Measurements from ENCODE around the gene POMC. TPM values are rescaled to one million over a fixed set of nuclear protein-coding genes. Genes with fewer than 3 reads are reported as not detected.

The POMC gene
- total RNA-seq, 4 donors from 2014 or later: 1.6 to 32.9 (median 5.2) TPM

GRCh38 chr2:25176541-25177181, 8.3 kb upstream of the POMC start:
- H3K27ac ChIP-seq: no peak overlapping the region
- H3K9me3 ChIP-seq: no peaks in the 10 kb centered on the region
- H3K36me3 ChIP-seq: no peaks in the 10 kb centered on the region
- in situ Hi-C loops (cut with MboI; ENCODE audit: low sequenced_read_pairs in 4 of 4): no loop called here
- intact Hi-C loops (cut with DNase I; ENCODE audit: low total_unique reads): no loop called here
- ATAC-seq (no peak), DNase-seq (no peak)
- no peak overlapping the region for H3K4me3 ChIP-seq
- TF ChIP-seq POLR2A (IDR thresholded peaks at IDR 0.05): no peak
- TF ChIP-seq CTCF (IDR thresholded peaks at IDR 0.05 in 4 of 5, conservative IDR thresholded peaks at IDR 0.05 in 1 of 5): no peak
- peaks cover 0 to 8% (median 3%) of the 10 kb centered on the region in 3 donors for H3K27me3 ChIP-seq
- no peaks in the 10 kb centered on the region for H3K4me1 ChIP-seq

GRCh38 chr2:25176138-25176537, 7.8 kb upstream of the POMC start:
- Histone ChIP-seq H3K4me3 (no peak overlapping the region), H3K4me1 (no peaks in the 10 kb centered on the region), H3K9me3 (no peaks in the 10 kb centered on the region), H3K27me3 (peaks cover 0 to 7% (median 3%) of the 10 kb centered on the region in 3 donors), H3K36me3 (no peaks in the 10 kb centered on the region), H3K27ac (no peak overlapping the region)
- ATAC-seq: no peak
- in situ Hi-C loops (cut with MboI; ENCODE audit: low sequenced_read_pairs in 4 of 4) (no loop called here), intact Hi-C loops (cut with DNase I; ENCODE audit: low total_unique reads) (no loop called here)
- TF ChIP-seq CTCF (IDR thresholded peaks at IDR 0.05 in 4 of 5, conservative IDR thresholded peaks at IDR 0.05 in 1 of 5) (no peak), POLR2A (IDR thresholded peaks at IDR 0.05) (no peak)
- DNase-seq: no peak

- no peak overlapping the region for H3K4me3 ChIP-seq
- H3K9me3 ChIP-seq: no peaks in the 10 kb centered on the region
- no peak overlapping the region for H3K27ac ChIP-seq
- no peaks in the 10 kb centered on the region for H3K4me1 ChIP-seq
- peaks cover 0 to 21% (median 9%) of the 10 kb centered on the region in 3 donors for H3K27me3 ChIP-seq
- DNase-seq (no peak), ATAC-seq (no peak)
- H3K36me3 ChIP-seq: no peaks in the 10 kb centered on the region
- in situ Hi-C loops (cut with MboI; ENCODE audit: low sequenced_read_pairs in 4 of 4): no loop called here
- TF ChIP-seq POLR2A (IDR thresholded peaks at IDR 0.05) (no peak), CTCF (IDR thresholded peaks at IDR 0.05 in 4 of 5, conservative IDR thresholded peaks at IDR 0.05 in 1 of 5) (no peak)
- intact Hi-C loops (cut with DNase I; ENCODE audit: low total_unique reads): no loop called here
Observed at GRCh38 chr2:25174192-25174861, 5.9 kb upstream of the POMC start.

- Histone ChIP-seq H3K36me3 (no peaks in the 10 kb centered on the region), H3K27me3 (peaks cover 6 to 27% (median 14%) of the 10 kb centered on the region in 3 donors), H3K4me3 (no peak overlapping the region), H3K27ac (no peak overlapping the region), H3K4me1 (peaks cover under 1% of the 10 kb centered on the region in 2 donors), H3K9me3 (no peaks in the 10 kb centered on the region)
- ATAC-seq: no peak
- intact Hi-C loops (cut with DNase I; ENCODE audit: low total_unique reads): no loop called here
- DNase-seq: no peak
- TF ChIP-seq POLR2A (IDR thresholded peaks at IDR 0.05) (no peak), CTCF (IDR thresholded peaks at IDR 0.05 in 4 of 5, conservative IDR thresholded peaks at IDR 0.05 in 1 of 5) (no peak)
- in situ Hi-C loops (cut with MboI; ENCODE audit: low sequenced_read_pairs in 4 of 4): no loop called here
Observed at GRCh38 chr2:25173719-25174118, 5.3 kb upstream of the POMC start.

Data from gastrocnemius medialis (tissue), 4 donors.